Panc1 (cell line): ENCODE measurements around the gene TRMT44. TPM values are rescaled to one million over a fixed set of nuclear protein-coding genes. Genes with fewer than 3 reads are reported as not detected.

Experiments
- ATAC-seq: fragments of 200-7000 bp; cut with Tn5 transposase; 2 replicates; pipeline ENCODE4 v1.9.1; 2020; ENCODE audit warnings: mild to moderate bottlenecking, moderate library complexity
- BruUV-seq: library from RNA; stranded (reverse); fragments of 400-500 nt; replicated peaks from 2 replicates; lab custom pipeline; 2021; lab: Mats Ljungman, UMichigan
- CTCF ChIA-PET: fragments of 300-600 bp; sonication (Branson Sonifier 250); formaldehyde crosslinking; loops from one replicate; lab custom pipeline; 2022; ENCODE audit warnings: antibody characterized with exemption; lab: Charles Lee
- POLR2A ChIA-PET: fragments of 300-600 bp; sonication (Branson Sonifier 250); formaldehyde crosslinking; loops from one replicate; lab custom pipeline; 2022; ENCODE audit warnings: antibody characterized with exemption; lab: Charles Lee
- DNase-seq: peaks from one replicate; pipeline ENCODE4 v3.0.0-alpha.2; 2010; ENCODE audit warnings: low read depth, low spot score
- H3K27ac ChIP-seq: 2 replicates; pipeline ENCODE4 v1.5.1; 2011; ENCODE audit warnings: mild to moderate bottlenecking, low read length, inconsistent platforms
- H3K27me3 ChIP-seq: fragments of 200-500 bp; sonication (Bioruptor generic); 2 replicates; pipeline ENCODE4 v1.6.0; 2014; ENCODE audit warnings: low read length, inconsistent platforms; ENCODE audit not compliant: control insufficient read depth, insufficient read depth
- H3K36me3 ChIP-seq: fragments of 200-500 bp; sonication (Bioruptor generic); 2 replicates; pipeline ENCODE4 v1.5.1; 2014; ENCODE audit warnings: inconsistent platforms, mild to moderate bottlenecking, low read length, moderate library complexity; ENCODE audit not compliant: control insufficient read depth, insufficient read depth
- H3K4me1 ChIP-seq: 2 replicates; pipeline ENCODE4 v1.5.1; 2011; ENCODE audit warnings: inconsistent platforms, mild to moderate bottlenecking, low read length, moderate library complexity; ENCODE audit not compliant: control insufficient read depth, insufficient read depth
- H3K4me3 ChIP-seq, 2 experiments: 2 replicates each; pipeline ENCODE4 v1.5.1; 2011 to 2012; ENCODE audit warnings: low read depth in 2 of 2, low read length in 2 of 2, mild to moderate bottlenecking in 2 of 2, inconsistent platforms in 1 of 2, moderate library complexity in 1 of 2
- H3K9me3 ChIP-seq: fragments of 200-500 bp; sonication (Bioruptor generic); 2 replicates; pipeline ENCODE4 v1.5.1; 2014; ENCODE audit warnings: low read depth, mild to moderate bottlenecking, inconsistent platforms, low read length, moderate library complexity; ENCODE audit not compliant: control insufficient read depth, insufficient read depth
- POLR2AphosphoS5 ChIP-seq: IDR thresholded peaks from 2 replicates; pipeline ENCODE4 v1.6.1; 2012; ENCODE audit warnings: mild to moderate bottlenecking, low read depth, low read length, moderate library complexity
- SIN3A ChIP-seq: IDR thresholded peaks from 2 replicates; pipeline ENCODE4 v1.6.1; 2012; ENCODE audit warnings: low read depth, mild to moderate bottlenecking, low read length, moderate library complexity, borderline replicate concordance; ENCODE audit not compliant: insufficient read depth
- TCF7L2 ChIP-seq: IDR thresholded peaks from 2 replicates; pipeline ENCODE4 v1.6.1; 2011; ENCODE audit warnings: mild to moderate bottlenecking, low read depth, low read length, inconsistent platforms
- in situ Hi-C: cut with HindIII; loops from 2 replicates; pipeline ENCODE4 v1.10.0; 2016; ENCODE audit warnings: low sequenced_read_pairs, low pct_unique_long_range_greater_than_20kb
- intact Hi-C: fragments of 100-400 bp; cut with micrococcal nuclease; formaldehyde crosslinking; loops from one replicate; pipeline ENCODE4 v1.10.0; 2022; ENCODE audit not compliant: unreplicated experiment
- total RNA-seq: library from RNA; stranded (reverse); gene quantifications from one replicate; pipeline ENCODE4 v1.2.1, GENCODE V29; 2021; ENCODE audit not compliant: unreplicated experiment
- TF ChIP-seq, protein P1 (sequence below), 2 experiments: IDR thresholded peaks; 2 replicates each; pipeline ENCODE4 v1.6.1; 2011 to 2012; ENCODE audit warnings: low read depth in 2 of 2, control low read depth in 1 of 2, low read length in 1 of 2, mild to moderate bottlenecking in 1 of 2, moderate library complexity in 1 of 2; ENCODE audit not compliant: insufficient read depth in 1 of 2
- TF ChIP-seq, protein P2 (sequence below): fragments of 450-650 bp; IDR thresholded peaks from 2 replicates; pipeline ENCODE4 v1.5.1; 2017; ENCODE audit warnings: mild to moderate bottlenecking

Gene TRMT44
- total RNA-seq, 1 experiment from 2014 or later = 10.8 TPM

GRCh38 chr4:8516996-8517550 lies 76.5 kb downstream of the TRMT44 start:
- no peaks in the 10 kb centered on the region for H3K36me3 ChIP-seq
- CTCF ChIA-PET = no interaction called here
- no peak for DNase-seq

DNA sequence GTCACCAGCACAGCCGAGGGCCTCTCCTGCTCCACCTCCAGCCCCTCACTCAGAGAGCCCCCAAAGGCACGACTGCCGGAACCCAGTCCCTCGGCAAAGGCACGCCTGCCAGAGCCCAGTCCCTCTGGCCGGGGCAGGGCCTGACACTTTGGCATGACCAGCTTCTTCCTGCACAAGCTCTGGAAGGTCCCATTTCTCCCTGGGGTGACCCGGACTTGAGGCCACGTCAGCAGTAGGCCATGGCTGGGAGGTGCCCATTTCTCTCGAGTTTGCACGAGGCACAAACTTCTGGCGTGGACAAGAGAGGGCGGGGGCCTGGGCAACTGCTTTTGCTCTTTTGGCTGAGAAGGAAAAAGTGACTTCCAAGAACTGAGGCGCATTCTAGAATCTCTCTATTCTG lies 77.4 kb downstream of the TRMT44 start:
- no peak for TF ChIP-seq TCF7L2
- TF ChIP-seq SIN3A = no peak
- TF ChIP-seq, protein P1, sequence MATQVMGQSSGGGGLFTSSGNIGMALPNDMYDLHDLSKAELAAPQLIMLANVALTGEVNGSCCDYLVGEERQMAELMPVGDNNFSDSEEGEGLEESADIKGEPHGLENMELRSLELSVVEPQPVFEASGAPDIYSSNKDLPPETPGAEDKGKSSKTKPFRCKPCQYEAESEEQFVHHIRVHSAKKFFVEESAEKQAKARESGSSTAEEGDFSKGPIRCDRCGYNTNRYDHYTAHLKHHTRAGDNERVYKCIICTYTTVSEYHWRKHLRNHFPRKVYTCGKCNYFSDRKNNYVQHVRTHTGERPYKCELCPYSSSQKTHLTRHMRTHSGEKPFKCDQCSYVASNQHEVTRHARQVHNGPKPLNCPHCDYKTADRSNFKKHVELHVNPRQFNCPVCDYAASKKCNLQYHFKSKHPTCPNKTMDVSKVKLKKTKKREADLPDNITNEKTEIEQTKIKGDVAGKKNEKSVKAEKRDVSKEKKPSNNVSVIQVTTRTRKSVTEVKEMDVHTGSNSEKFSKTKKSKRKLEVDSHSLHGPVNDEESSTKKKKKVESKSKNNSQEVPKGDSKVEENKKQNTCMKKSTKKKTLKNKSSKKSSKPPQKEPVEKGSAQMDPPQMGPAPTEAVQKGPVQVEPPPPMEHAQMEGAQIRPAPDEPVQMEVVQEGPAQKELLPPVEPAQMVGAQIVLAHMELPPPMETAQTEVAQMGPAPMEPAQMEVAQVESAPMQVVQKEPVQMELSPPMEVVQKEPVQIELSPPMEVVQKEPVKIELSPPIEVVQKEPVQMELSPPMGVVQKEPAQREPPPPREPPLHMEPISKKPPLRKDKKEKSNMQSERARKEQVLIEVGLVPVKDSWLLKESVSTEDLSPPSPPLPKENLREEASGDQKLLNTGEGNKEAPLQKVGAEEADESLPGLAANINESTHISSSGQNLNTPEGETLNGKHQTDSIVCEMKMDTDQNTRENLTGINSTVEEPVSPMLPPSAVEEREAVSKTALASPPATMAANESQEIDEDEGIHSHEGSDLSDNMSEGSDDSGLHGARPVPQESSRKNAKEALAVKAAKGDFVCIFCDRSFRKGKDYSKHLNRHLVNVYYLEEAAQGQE (IDR thresholded peaks at IDR 0.05; ENCODE audit: insufficient read depth in 1 of 2, low read depth in 2 of 2, low read length in 1 of 2) = no peak
- no peak for TF ChIP-seq POLR2AphosphoS5
- TF ChIP-seq, protein P2, sequence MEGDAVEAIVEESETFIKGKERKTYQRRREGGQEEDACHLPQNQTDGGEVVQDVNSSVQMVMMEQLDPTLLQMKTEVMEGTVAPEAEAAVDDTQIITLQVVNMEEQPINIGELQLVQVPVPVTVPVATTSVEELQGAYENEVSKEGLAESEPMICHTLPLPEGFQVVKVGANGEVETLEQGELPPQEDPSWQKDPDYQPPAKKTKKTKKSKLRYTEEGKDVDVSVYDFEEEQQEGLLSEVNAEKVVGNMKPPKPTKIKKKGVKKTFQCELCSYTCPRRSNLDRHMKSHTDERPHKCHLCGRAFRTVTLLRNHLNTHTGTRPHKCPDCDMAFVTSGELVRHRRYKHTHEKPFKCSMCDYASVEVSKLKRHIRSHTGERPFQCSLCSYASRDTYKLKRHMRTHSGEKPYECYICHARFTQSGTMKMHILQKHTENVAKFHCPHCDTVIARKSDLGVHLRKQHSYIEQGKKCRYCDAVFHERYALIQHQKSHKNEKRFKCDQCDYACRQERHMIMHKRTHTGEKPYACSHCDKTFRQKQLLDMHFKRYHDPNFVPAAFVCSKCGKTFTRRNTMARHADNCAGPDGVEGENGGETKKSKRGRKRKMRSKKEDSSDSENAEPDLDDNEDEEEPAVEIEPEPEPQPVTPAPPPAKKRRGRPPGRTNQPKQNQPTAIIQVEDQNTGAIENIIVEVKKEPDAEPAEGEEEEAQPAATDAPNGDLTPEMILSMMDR = no peak
- no peaks in the 10 kb centered on the region for H3K36me3 ChIP-seq
- no peaks in the 10 kb centered on the region for H3K4me1 ChIP-seq
- no TSS peak for BruUV-seq
- ATAC-seq = no peak
- no peaks in the 10 kb centered on the region for H3K9me3 ChIP-seq
- in situ Hi-C loops (no loop called here), intact Hi-C loops (no loop called here)
- DNase-seq = no peak
- H3K27ac ChIP-seq = no peak overlapping the region
- ChIA-PET CTCF (no interaction called here), POLR2A (no interaction called here)
- no peak overlapping the region for H3K4me3 ChIP-seq
- no peaks in the 10 kb centered on the region for H3K27me3 ChIP-seq

More at GRCh38 chr4:8516996-8517550, 76.5 kb downstream of the TRMT44 start:
- intact Hi-C loops (no loop called here), in situ Hi-C loops (no loop called here)
- BruUV-seq = no TSS peak
- Histone ChIP-seq H3K9me3 (no peaks in the 10 kb centered on the region), H3K4me3 (no peak overlapping the region), H3K4me1 (no peaks in the 10 kb centered on the region), H3K27ac (no peak overlapping the region), H3K27me3 (no peaks in the 10 kb centered on the region)
- TF ChIP-seq, protein P1 (IDR thresholded peaks at IDR 0.05; ENCODE audit: insufficient read depth in 1 of 2, low read depth in 2 of 2, low read length in 1 of 2) = no peak
- TF ChIP-seq, protein P2 = no peak
- no peak for ATAC-seq
- POLR2A ChIA-PET = no interaction called here
